ENCODE results near the gene GBX2.

GRCh38 chr2:236208019-236208926 lies 40.1 kb upstream of the GBX2 start:
- TF ChIP-seq L3MBTL2 (conservative IDR thresholded peaks at IDR 0.05) = no peak
- no peak for TF ChIP-seq BHLHE40 (IDR thresholded peaks at IDR 0.05; ENCODE audit: borderline replicate concordance)
- no peak for TF ChIP-seq PKNOX1 (IDR thresholded peaks at IDR 0.05)
- no peak for TF ChIP-seq ARNT (IDR thresholded peaks at IDR 0.05)
- no peak for TF ChIP-seq ELF4 (IDR thresholded peaks at IDR 0.05)
- TF ChIP-seq FOXM1 (IDR thresholded peaks at IDR 0.05; ENCODE audit: borderline replicate concordance) = no peak
- TF ChIP-seq SP1 (IDR thresholded peaks at IDR 0.05) = no peak
- no peak for TF ChIP-seq TARDBP (IDR thresholded peaks at IDR 0.05)
- no peak for TF ChIP-seq NFRKB (IDR thresholded peaks at IDR 0.05)
- no peak for TF ChIP-seq SUZ12 (IDR thresholded peaks at IDR 0.05)
- TF ChIP-seq FOXA1 (IDR thresholded peaks at IDR 0.05) = no peak
- no peak for TF ChIP-seq FOXK2 (IDR thresholded peaks at IDR 0.05)
- TF ChIP-seq CTBP1 (IDR thresholded peaks at IDR 0.05; ENCODE audit: borderline replicate concordance) = no peak
- TF ChIP-seq HDGF (IDR thresholded peaks at IDR 0.05; ENCODE audit: borderline replicate concordance) = no peak

All from HEK293T (cell line).